Right cardiac atrium (tissue), 5 donors: ENCODE data around the gene MAP3K7CL. TPM values are rescaled to one million over a fixed set of nuclear protein-coding genes. Genes with fewer than 3 reads are reported as not detected.
"Not testable (repeated sequence)": the region's sequence is repeated elsewhere in the genome, so short reads cannot be mapped to it uniquely, and the experiment has no call there.

Experiments
- ATAC-seq, 2 donors: fragments of 200-7000 bp; cut with Tn5 transposase; one replicate each; pipeline versions ENCODE4 v1.8.0 to v1.9.1; 2020; ENCODE audit warnings: moderate library complexity in 2 of 2, mild to moderate bottlenecking in 1 of 2
- DNase-seq, 3 donors: peaks; one replicate each; pipeline ENCODE4 v3.0.0-alpha.2; 2020
- H3K27ac ChIP-seq: one replicate; pipeline ENCODE4 v1.5.1; 2013; ENCODE audit warnings: mild to moderate bottlenecking, low read length, control low read depth, moderate library complexity
- H3K27me3 ChIP-seq: one replicate; pipeline ENCODE4 v1.6.1; 2013; ENCODE audit not compliant: control insufficient read depth, insufficient read depth
- H3K4me1 ChIP-seq: one replicate; pipeline ENCODE4 v1.6.1; 2013; ENCODE audit warnings: low read length; ENCODE audit not compliant: control insufficient read depth, insufficient read depth
- H3K4me3 ChIP-seq: one replicate; pipeline ENCODE4 v1.5.1; 2013; ENCODE audit warnings: low read length, control low read depth
- H3K9me3 ChIP-seq: one replicate; pipeline ENCODE4 v1.6.1; 2013; ENCODE audit warnings: low read length; ENCODE audit not compliant: control insufficient read depth
- WGBS: extraction: QIAGEN DNeasy Blood & Tissue Kit; methylation state at CpG from one replicate; pipeline ENCODE4 v1.1.7; 2013; 5-methylcytosine and 5-hydroxymethylcytosine counted together
- intact Hi-C, 4 donors: fragments of 100-400 bp; cut with DNase I; formaldehyde crosslinking; loops; one replicate each; pipeline versions ENCODE4 v1.11.0 to v1.14.0; 2022 to 2023
- polyA plus RNA-seq: library from polyadenylated mRNA; stranded (reverse); fragments of 200-250 nt; gene quantifications from one replicate; pipeline ENCODE4 v1.2.3, GENCODE V29; 2013
- total RNA-seq, 4 donors: library from RNA; stranded (reverse); fragmentation: NEBNext Ultra II Directional; extraction: Animal tissue kit (Norgen Biotek cat#: 25700); gene quantifications; one replicate each; pipeline ENCODE4 v1.2.1, GENCODE V29; 2021
- donor health status: healthy with polysubstance abuse.
- donor health status: DM: no; HTN: yes; CAD: no.
- donor health status: DM: no; HTN: no; CAD: no.
- donor health status: DM: no; HTN: yes; CAD: no; lungs with severe emphysema.
- donor health status: DM: yes; HTN: yes; CAD: no.

Gene MAP3K7CL
- total and polyA plus RNA-seq, 5 donors = 1.8 to 6.0 (median 3.2) TPM

DNA sequence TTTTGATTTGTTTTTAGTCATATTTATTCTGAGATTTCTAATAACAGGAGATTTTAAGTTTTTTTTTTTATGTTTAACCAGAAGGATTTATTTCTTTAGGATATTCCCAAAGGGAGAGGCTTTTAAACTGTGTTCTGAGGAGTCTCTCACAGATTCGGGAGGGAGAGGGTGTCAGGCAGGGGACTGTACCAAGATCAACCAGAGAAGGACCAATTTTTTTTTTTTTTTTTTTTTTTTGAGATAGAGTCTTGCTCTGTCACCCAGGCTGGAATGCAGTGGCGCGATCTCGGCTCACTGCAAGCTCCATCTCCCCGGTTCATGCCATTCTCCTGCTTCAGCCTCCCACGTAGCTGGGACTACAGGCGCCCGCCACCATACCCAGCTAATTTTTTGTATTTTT is 37.0 kb downstream of the MAP3K7CL start:
- H3K4me3 ChIP-seq, DNase-seq, H3K9me3 ChIP-seq, ATAC-seq, H3K27ac ChIP-seq, H3K4me1 ChIP-seq, H3K27me3 ChIP-seq: not testable (repeated sequence)
- intact Hi-C loops = loop anchor here in 3 of 4 donors (5.0 kb wide), 2 partner anchors 130 to 205 kb away; partner anchors contain the start of gene BACH1 (in 1 of the 3)
- WGBS = 98% methylated on average over 8 of the region's 8 CpGs

DNA sequence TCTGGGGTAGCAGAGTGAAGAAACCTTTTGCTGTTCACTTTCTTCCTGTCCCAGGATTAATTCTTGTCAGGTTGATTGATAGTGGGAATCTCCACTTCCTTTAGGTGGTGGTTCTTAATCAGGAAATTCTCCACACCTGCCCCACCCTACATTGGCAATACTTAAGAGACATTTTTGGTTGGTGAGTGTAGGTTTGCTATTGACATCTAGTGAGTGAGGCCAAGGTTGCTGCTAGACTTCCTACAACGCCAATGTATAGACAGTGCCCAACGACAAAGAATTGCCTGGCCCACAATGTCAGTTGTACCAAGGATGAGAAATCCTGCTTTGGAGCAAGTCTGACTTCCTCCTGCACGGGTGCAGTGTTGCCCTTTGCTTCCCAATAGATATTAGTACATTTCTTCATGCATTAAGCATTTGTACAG is 38.5 kb downstream of the MAP3K7CL start:
- H3K4me1 ChIP-seq = no peaks in the 10 kb centered on the region
- H3K27me3 ChIP-seq = no peaks in the 10 kb centered on the region
- WGBS = 72% methylated on average over 3 of the region's 3 CpGs
- no peak overlapping the region for H3K27ac ChIP-seq
- intact Hi-C loops = loop anchor here in 3 of 4 donors (5.0 kb wide), 2 partner anchors 128 to 203 kb away; partner anchors contain the start of gene BACH1 (in 1 of the 3)
- no peak overlapping the region for H3K4me3 ChIP-seq
- no peak for DNase-seq
- ATAC-seq = no peak
- no peaks in the 10 kb centered on the region for H3K9me3 ChIP-seq

DNA sequence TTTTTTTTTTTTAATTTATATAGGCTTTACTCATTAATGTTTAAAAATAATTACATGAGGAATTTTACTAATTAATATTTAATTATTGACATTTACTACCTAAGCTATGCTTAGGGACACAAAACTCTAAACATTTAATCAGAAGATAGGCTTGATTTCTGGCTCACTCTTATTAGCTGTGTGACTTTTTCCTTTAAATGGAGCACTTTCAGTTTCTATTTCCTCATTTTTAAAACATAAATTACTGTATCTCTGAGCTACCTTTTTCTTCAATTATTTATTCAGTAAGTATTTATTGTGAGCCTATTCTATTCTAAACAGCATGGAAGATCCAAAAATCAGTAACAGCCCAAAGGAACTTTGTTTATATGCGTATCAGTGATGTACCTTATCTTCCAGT is 40.5 kb downstream of the MAP3K7CL start:
- H3K4me3 ChIP-seq = no peak overlapping the region
- no peak for DNase-seq
- intact Hi-C loops = no loop called here
- WGBS = 81% methylated on average over 1 of the region's 1 CpG
- no peaks in the 10 kb centered on the region for H3K9me3 ChIP-seq
- no peaks in the 10 kb centered on the region for H3K4me1 ChIP-seq
- H3K27me3 ChIP-seq = no peaks in the 10 kb centered on the region
- H3K27ac ChIP-seq = no peak overlapping the region
- ATAC-seq = no peak

DNA sequence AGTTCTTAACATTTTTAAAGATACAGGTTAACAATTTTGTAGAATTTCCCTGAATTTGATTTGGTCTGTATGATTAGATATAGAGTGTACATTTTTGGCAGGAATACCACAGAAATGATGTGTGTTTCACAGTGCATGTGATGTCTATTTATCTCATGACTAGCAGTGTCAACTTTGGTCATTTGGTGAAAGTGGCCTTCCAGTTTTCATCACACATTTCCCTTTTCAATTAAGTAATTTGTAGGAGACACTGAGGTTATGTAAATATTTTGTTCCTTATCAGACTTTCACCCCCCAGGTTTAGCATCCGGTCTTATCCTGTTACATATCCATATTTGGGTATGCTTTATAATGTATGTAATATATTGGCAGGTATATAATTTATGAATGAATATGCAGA is 41.8 kb downstream of the MAP3K7CL start:
- DNase-seq (no peak), ATAC-seq (no peak)
- H3K4me1 ChIP-seq = peaks cover 2% of the 10 kb centered on the region
- intact Hi-C loops = no loop called here
- H3K4me3 ChIP-seq = no peak overlapping the region
- H3K27ac ChIP-seq = no peak overlapping the region
- 51% methylated on average over 1 of the region's 1 CpG for WGBS
- no peaks in the 10 kb centered on the region for H3K27me3 ChIP-seq
- H3K9me3 ChIP-seq = no peaks in the 10 kb centered on the region

DNA sequence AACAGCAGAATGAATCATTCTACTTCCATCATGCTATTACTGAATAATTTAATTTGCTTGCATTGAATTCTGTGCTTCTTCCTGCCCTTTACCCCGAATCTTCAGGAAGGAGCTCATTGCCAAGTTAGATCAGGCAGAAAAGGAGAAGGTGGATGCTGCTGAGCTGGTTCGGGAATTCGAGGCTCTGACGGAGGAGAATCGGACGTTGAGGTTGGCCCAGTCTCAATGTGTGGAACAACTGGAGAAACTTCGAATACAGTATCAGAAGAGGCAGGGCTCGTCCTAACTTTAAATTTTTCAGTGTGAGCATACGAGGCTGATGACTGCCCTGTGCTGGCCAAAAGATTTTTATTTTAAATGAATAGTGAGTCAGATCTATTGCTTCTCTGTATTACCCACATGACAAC is 44.2 kb downstream of the MAP3K7CL start:
- WGBS = 34% methylated on average over 9 of the region's 9 CpGs
- ATAC-seq = peak in 1 of 2 donors; percentile 20
- intact Hi-C loops = no loop called here
- H3K4me1 ChIP-seq = peaks cover 2% of the 10 kb centered on the region
- no peaks in the 10 kb centered on the region for H3K27me3 ChIP-seq
- H3K4me3 ChIP-seq = no peak overlapping the region
- no peak overlapping the region for H3K27ac ChIP-seq
- no peaks in the 10 kb centered on the region for H3K9me3 ChIP-seq
- DNase-seq = no peak

DNA sequence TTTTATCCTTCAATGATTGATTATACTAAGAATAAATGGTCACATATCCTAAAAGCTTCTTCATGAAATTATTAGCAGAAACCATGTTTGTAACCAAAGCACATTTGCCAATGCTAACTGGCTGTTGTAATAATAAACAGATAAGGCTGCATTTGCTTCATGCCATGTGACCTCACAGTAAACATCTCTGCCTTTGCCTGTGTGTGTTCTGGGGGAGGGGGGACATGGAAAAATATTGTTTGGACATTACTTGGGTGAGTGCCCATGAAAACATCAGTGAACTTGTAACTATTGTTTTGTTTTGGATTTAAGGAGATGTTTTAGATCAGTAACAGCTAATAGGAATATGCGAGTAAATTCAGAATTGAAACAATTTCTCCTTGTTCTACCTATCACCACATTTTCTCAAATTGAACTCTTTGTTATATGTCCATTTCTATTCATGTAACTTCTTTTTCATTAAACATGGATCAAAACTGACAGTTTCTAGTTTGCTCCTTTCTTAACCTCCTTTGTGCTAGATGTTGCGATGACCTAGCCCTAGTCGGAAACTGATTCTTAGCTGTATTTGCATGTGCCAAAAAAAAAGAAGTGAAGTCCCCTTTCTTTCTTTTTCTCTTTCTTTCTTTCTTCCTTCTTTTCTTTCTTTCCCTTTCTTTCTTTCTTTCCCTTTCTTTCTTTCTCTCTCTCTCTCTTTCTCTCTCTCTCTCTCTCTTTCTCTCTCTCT is 45.1 kb downstream of the MAP3K7CL start:
- ATAC-seq = peak; percentile 42 to 48
- Histone ChIP-seq H3K4me1 (peaks cover 2% of the 10 kb centered on the region), H3K9me3 (no peaks in the 10 kb centered on the region), H3K4me3 (no peak overlapping the region), H3K27me3 (no peaks in the 10 kb centered on the region), H3K27ac (no peak overlapping the region)
- 50% methylated on average over 3 of the region's 3 CpGs for WGBS
- DNase-seq = no peak
- intact Hi-C loops = no loop called here

DNA sequence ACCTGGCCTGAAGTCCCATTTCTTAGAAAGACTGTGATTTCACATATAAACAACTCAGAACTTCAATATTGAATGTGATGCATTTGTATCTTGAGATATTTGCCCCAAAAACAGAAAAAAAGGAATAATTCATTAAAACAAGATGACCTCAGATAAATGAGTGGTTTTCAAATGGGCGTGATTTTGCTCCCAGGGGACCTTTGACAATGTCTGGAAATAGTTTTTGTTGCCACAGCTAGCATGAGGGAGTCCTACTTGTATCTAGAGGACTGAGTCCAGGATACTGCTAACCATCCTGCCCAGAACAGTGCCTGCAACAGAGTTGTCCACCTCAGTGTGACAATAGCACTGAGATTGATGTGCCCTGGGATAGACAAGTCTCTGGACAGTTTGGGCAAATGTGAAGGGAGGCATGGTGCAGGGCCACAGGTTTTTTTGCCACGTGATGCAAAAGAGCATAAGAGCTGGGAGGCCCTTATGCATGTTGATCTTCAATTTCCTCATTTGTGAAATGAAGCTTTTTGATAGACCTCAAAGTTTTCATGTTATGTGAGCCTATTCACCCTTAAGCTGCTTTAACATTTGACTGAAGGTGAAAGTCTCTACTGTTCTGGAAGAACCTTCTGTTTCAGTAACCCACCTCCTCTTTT is 46.2 kb downstream of the MAP3K7CL start:
- H3K4me3 ChIP-seq = no peak overlapping the region
- no peaks in the 10 kb centered on the region for H3K27me3 ChIP-seq
- peaks cover 2% of the 10 kb centered on the region for H3K4me1 ChIP-seq
- no peak for ATAC-seq
- H3K9me3 ChIP-seq = no peaks in the 10 kb centered on the region
- intact Hi-C loops = no loop called here
- WGBS = 67% methylated on average over 2 of the region's 2 CpGs
- no peak overlapping the region for H3K27ac ChIP-seq
- no peak for DNase-seq

DNA sequence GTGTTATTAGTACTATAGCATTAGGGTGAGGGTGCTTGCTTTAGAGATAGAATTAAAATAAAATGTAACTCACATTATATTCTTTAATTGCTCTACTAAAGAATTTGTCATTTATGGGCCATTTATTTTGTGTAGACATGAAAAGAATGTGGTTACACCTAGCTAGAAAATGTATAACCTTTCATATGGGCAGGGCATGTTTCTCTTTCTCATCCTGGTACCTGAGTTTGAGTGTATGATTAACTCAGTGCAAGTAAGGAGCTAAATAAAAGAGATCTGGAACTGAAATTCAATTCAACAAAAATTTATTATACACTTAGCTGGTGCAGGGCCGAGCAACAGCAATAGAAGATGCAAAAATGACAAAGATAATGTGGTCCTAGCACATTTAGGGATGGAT is 47.4 kb downstream of the MAP3K7CL start:
- Histone ChIP-seq H3K9me3 (no peaks in the 10 kb centered on the region), H3K4me1 (peaks cover 2% of the 10 kb centered on the region), H3K27me3 (no peaks in the 10 kb centered on the region), H3K27ac (no peak overlapping the region), H3K4me3 (no peak overlapping the region)
- 92% methylated on average over 1 of the region's 1 CpG for WGBS
- ATAC-seq (no peak), DNase-seq (no peak)
- intact Hi-C loops = no loop called here

DNA sequence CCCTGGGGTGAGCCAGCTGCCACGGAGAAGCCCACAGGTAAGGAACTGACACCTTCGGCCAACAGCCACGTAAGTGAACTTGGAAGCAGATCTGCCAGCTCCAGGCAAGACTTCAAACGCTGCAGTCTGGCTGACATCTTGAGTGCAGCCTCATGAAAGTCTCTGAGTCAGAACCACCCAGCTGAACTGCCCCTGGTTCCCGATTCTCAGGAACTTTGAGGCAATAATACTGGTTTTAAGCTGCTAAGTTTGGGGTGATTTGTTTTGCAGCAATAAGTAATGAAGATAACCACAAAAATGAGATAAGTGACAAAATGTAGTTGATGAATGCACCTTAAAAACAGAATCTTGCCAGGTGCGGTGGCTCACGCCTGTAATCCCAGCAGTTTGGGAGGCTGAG is 48.5 kb downstream of the MAP3K7CL start:
- intact Hi-C loops = no loop called here
- Histone ChIP-seq H3K9me3 (no peaks in the 10 kb centered on the region), H3K27ac (no peak overlapping the region), H3K4me1 (peaks cover 2% of the 10 kb centered on the region), H3K27me3 (no peaks in the 10 kb centered on the region), H3K4me3 (no peak overlapping the region)
- DNase-seq (no peak), ATAC-seq (no peak)
- WGBS = 95% methylated on average over 7 of the region's 7 CpGs

DNA sequence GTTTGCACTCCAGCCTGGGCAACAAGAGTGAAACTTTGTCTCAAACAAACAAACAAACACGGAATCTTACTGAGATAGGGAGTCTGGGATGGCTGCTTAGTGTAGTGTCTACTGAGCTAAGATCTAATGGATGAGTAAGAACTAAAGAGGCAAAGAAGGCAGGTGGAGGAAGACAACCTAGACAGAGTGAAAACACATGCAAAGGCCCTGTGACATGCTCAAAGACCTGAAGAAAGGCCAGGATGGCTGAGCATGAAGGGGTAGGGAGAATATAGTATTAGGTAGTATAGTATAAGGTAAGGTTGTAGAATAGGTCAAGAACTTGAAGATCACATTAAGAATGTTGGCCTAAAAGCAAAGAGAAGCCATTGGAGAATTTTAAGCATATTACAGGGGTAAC is 49.1 kb downstream of the MAP3K7CL start:
- 93% methylated on average over 1 of the region's 1 CpG for WGBS
- Histone ChIP-seq H3K27me3 (no peaks in the 10 kb centered on the region), H3K27ac (no peak overlapping the region), H3K4me1 (peaks cover 2% of the 10 kb centered on the region), H3K4me3 (no peak overlapping the region), H3K9me3 (no peaks in the 10 kb centered on the region)
- ATAC-seq = no peak
- DNase-seq = no peak
- intact Hi-C loops = no loop called here

DNA sequence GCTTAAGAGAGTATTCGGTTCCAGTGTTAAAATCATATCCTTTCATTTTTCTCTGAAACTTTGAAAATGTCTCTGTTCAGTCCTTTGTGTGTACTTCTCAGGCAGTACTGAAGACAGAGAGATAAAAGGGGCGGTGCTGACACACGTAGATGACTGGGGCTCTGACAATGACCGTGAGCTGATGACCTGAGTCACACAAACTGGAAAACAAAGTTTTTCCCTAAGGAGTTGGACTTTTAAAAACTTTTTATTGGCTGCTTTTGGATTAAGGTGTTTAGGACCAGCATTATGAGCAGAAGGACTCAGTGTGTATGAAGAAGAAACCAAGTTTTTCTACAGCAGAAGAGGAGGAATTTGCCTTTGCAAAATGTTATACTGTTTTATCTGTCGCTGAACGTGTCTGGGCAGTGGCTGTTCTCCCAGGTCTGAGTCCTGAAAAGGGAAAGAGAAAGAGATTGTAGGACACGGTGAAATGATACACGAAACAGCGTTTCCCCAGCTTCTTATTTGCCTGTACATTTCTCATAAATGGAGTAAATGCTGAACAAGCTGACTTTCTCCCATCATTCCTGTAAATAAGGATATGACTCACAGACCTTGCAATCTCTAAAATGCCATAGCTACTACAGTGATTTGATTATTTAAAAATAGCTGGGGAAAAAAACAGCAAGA is 51.5 kb downstream of the MAP3K7CL start:
- Histone ChIP-seq H3K27ac (peak overlapping the region; percentile 97), H3K4me3 (peak overlapping the region; percentile 84), H3K4me1 (no peaks in the 10 kb centered on the region), H3K27me3 (no peaks in the 10 kb centered on the region), H3K9me3 (no peaks in the 10 kb centered on the region)
- DNase-seq = peak in 2 of 3 donors; percentile 32 to 48
- 10% methylated on average over 9 of the region's 9 CpGs for WGBS
- intact Hi-C loops = no loop called here
- peak; percentile 80 to 92 for ATAC-seq
